Neural cell (in vitro differentiated cells): ENCODE results near the gene C16orf89. TPM values are rescaled to one million over a fixed set of nuclear protein-coding genes. Genes with fewer than 3 reads are reported as not detected.
"Not testable (repeated sequence)": the region's sequence is repeated elsewhere in the genome, so short reads cannot be mapped to it uniquely, and the experiment has no call there.

ENCODE experiments used
- H2AFZ ChIP-seq: fragments of 200-600, 300-800 bp; sonication (generic), shearing (Covaris generic); 2 replicates; pipeline ENCODE4 v1.6.0; 2014; ENCODE audit warnings: low read depth, mild to moderate bottlenecking, antibody characterized with exemption, low read length, moderate library complexity
- H3F3A ChIP-seq: fragments of 200-600 bp; shearing (Covaris generic); 2 replicates; pipeline ENCODE4 v1.6.1; 2016; ENCODE audit warnings: mild to moderate bottlenecking, moderate library complexity, mixed read lengths, antibody characterized with exemption, low read length; ENCODE audit not compliant: insufficient read depth, poor library complexity, severe bottlenecking
- H3K27ac ChIP-seq: fragments of 200-600, 300-800 bp; sonication (generic), shearing (Covaris generic); 2 replicates; pipeline ENCODE4 v1.5.1; 2014; ENCODE audit warnings: mild to moderate bottlenecking, low read length, moderate library complexity
- H3K27me3 ChIP-seq: fragments of 300-800, 200-600 bp; sonication (generic), shearing (Covaris generic); 2 replicates; pipeline ENCODE4 v1.6.0; 2014; ENCODE audit warnings: mild to moderate bottlenecking, low read depth, low read length, moderate library complexity; ENCODE audit not compliant: insufficient read depth
- H3K36me3 ChIP-seq: fragments of 300-800, 200-600 bp; sonication (generic), shearing (Covaris generic); 2 replicates; pipeline ENCODE4 v1.5.1; 2014; ENCODE audit warnings: mild to moderate bottlenecking, antibody characterized with exemption, low read length, moderate library complexity; ENCODE audit not compliant: insufficient read depth
- H3K4me2 ChIP-seq: fragments of 300-800, 200-600 bp; sonication (generic), shearing (Covaris generic); 2 replicates; pipeline ENCODE4 v1.6.0; 2014; ENCODE audit warnings: mild to moderate bottlenecking, low read length
- H3K4me3 ChIP-seq: fragments of 300-800, 200-600 bp; sonication (generic), shearing (Covaris generic); 2 replicates; pipeline ENCODE4 v1.5.1; 2014; ENCODE audit warnings: mild to moderate bottlenecking, low read length, moderate library complexity
- H3K79me2 ChIP-seq: fragments of 200-600 bp; shearing (Covaris generic); replicated peaks from 2 replicates; pipeline ENCODE4 v1.6.0; 2014; ENCODE audit warnings: mild to moderate bottlenecking, low read length, moderate library complexity; ENCODE audit not compliant: insufficient read depth
- H3K9ac ChIP-seq: fragments of 300-800, 200-600 bp; sonication (generic), shearing (Covaris generic); 2 replicates; pipeline ENCODE4 v1.6.1; 2016; ENCODE audit warnings: mild to moderate bottlenecking, low read length, mixed read lengths
- H3K9me2 ChIP-seq: fragments of 200-600 bp; shearing (Covaris generic); 2 replicates; pipeline ENCODE4 v1.6.1; 2016; ENCODE audit warnings: mild to moderate bottlenecking, low read length, mixed read lengths; ENCODE audit not compliant: insufficient read depth
- H3K9me3 ChIP-seq: fragments of 200-600, 300-800 bp; sonication (generic), shearing (Covaris generic); 2 replicates; pipeline ENCODE4 v1.6.1; 2016; ENCODE audit warnings: mild to moderate bottlenecking, mixed run types, low read length, moderate library complexity, mixed read lengths
- H4K20me1 ChIP-seq: fragments of 200-600 bp; shearing (Covaris generic); 2 replicates; pipeline ENCODE4 v1.6.1; 2016; ENCODE audit warnings: mild to moderate bottlenecking, mixed run types; ENCODE audit not compliant: insufficient read depth
- MXI1 ChIP-seq: fragments of 450-650 bp; conservative IDR thresholded peaks from 2 replicates; pipeline ENCODE4 v1.6.1; 2014; ENCODE audit warnings: antibody characterized with exemption, mild to moderate bottlenecking; ENCODE audit not compliant: poor library complexity, severe bottlenecking
- POLR2AphosphoS5 ChIP-seq: IDR thresholded peaks from 2 replicates; pipeline ENCODE4 v1.6.1; 2012
- polyA plus RNA-seq: library from polyadenylated mRNA; depleted of rRNA; stranded (reverse); fragments of >200 nt; gene quantifications from 2 replicates; pipeline ENCODE4 v1.2.3, GENCODE V29; 2014

The C16orf89 gene
- polyA plus RNA-seq, 1 donor from 2014 or later: not detected

- not testable (repeated sequence) for H4K20me1 ChIP-seq, H3K79me2 ChIP-seq, H3K4me3 ChIP-seq, H3K36me3 ChIP-seq, H3F3A ChIP-seq, H3K27ac ChIP-seq, H3K27me3 ChIP-seq, H3K4me2 ChIP-seq, H2AFZ ChIP-seq, H3K9me2 ChIP-seq, H3K9me3 ChIP-seq, H3K9ac ChIP-seq
Measured at GRCh38 chr16:5103296-5104032, 37.7 kb upstream of the C16orf89 start.

GRCh38 chr16:5099174-5099573 is 33.4 kb upstream of the C16orf89 start:
- not testable (repeated sequence) for H3F3A ChIP-seq, H3K36me3 ChIP-seq, H3K4me2 ChIP-seq, H3K9ac ChIP-seq, H4K20me1 ChIP-seq, H3K79me2 ChIP-seq, H2AFZ ChIP-seq, H3K9me3 ChIP-seq, H3K27ac ChIP-seq, H3K9me2 ChIP-seq, H3K27me3 ChIP-seq
- H3K4me3 ChIP-seq: peak overlapping the region; percentile 68

GRCh38 chr16:5098221-5099159 is 32.7 kb upstream of the C16orf89 start:
- not testable (repeated sequence) for H3K27me3 ChIP-seq, H3K4me2 ChIP-seq, H3K9me3 ChIP-seq, H3K36me3 ChIP-seq, H3F3A ChIP-seq, H4K20me1 ChIP-seq, H3K79me2 ChIP-seq, H3K9me2 ChIP-seq
- Histone ChIP-seq H3K9ac (peak overlapping the region; percentile 60), H2AFZ (peak overlapping the region; percentile 40), H3K4me3 (peak overlapping the region; percentile 68), H3K27ac (peak overlapping the region; percentile 68)
- TF ChIP-seq MXI1: peak; percentile 25

- H3K9me3 ChIP-seq, H3K9me2 ChIP-seq, H3K79me2 ChIP-seq, H3F3A ChIP-seq, H3K36me3 ChIP-seq, H3K27me3 ChIP-seq, H4K20me1 ChIP-seq, H3K4me2 ChIP-seq: not testable (repeated sequence)
- Histone ChIP-seq H2AFZ (peak within 1 kb of the TSS; percentile 40), H3K4me3 (peak within 1 kb of the TSS; percentile 68), H3K27ac (peak within 1 kb of the TSS; percentile 68), H3K9ac (peak within 1 kb of the TSS; percentile 60)
Measured at GRCh38 chr16:5097470-5098220, 31.9 kb upstream of the C16orf89 start, which contains the start of gene EEF2KMT. Gene EEF2KMT, minus strand, starts transcription at chr16:5097795. Its CDS starts 56 bp downstream, at chr16:5097739.

GRCh38 chr16:5097061-5097469 is 31.3 kb upstream of the C16orf89 start:
- H3K9me2 ChIP-seq, H3K36me3 ChIP-seq, H3K79me2 ChIP-seq, H4K20me1 ChIP-seq, H3F3A ChIP-seq, H3K27me3 ChIP-seq, H3K9me3 ChIP-seq, H3K4me2 ChIP-seq, H2AFZ ChIP-seq: not testable (repeated sequence)
- Histone ChIP-seq H3K4me3 (peak overlapping the region; percentile 68), H3K9ac (peak overlapping the region; percentile 60), H3K27ac (peak overlapping the region; percentile 68)
- TF ChIP-seq POLR2AphosphoS5: peak; percentile 53

GRCh38 chr16:5096437-5097060 is 30.8 kb upstream of the C16orf89 start:
- H3K9me2 ChIP-seq, H3K9me3 ChIP-seq, H2AFZ ChIP-seq, H3F3A ChIP-seq, H3K79me2 ChIP-seq, H4K20me1 ChIP-seq, H3K36me3 ChIP-seq, H3K27me3 ChIP-seq, H3K4me2 ChIP-seq: not testable (repeated sequence)
- peak overlapping the region; percentile 56 for H3K27ac ChIP-seq
- peak overlapping the region; percentile 68 for H3K4me3 ChIP-seq
- peak overlapping the region; percentile 26 for H3K9ac ChIP-seq
